ENCODE results near the gene HDHD3.
"Not testable (repeated sequence)": the region's sequence is repeated elsewhere in the genome, so short reads cannot be mapped to it uniquely, and the experiment has no call there.

Gene HDHD3

GRCh38 chr9:113386571-113387393 is 10.0 kb upstream of the HDHD3 start:
- TF ChIP-seq CTCF (IDR thresholded peaks at IDR 0.05; ENCODE audit: insufficient read depth, low read length, missing control alignments) = no peak
- H3K4me3 ChIP-seq (ENCODE audit: low read depth, low read length) = no peak overlapping the region
- CTCF ChIA-PET = interaction anchor here (0.7 to 1.7 kb wide), 3 partner anchors 12 to 16 kb away, joined by 3 to 6 read pairs (median 3); partner anchors contain the start of gene ALAD
- POLR2A ChIA-PET = no interaction called here
- no peak for DNase-seq (ENCODE audit: low read depth, low spot score)

- no peak for DNase-seq (ENCODE audit: low read depth, low spot score)
- CTCF ChIA-PET = no interaction called here
- POLR2A ChIA-PET = no interaction called here
- no peak for TF ChIP-seq CTCF (IDR thresholded peaks at IDR 0.05; ENCODE audit: insufficient read depth, low read length, missing control alignments)
- no peak overlapping the region for H3K4me3 ChIP-seq (ENCODE audit: low read depth, low read length)
Measured at GRCh38 chr9:113381909-113382411, 5.2 kb upstream of the HDHD3 start.

- POLR2A ChIA-PET; DNase-seq (ENCODE audit: low read depth, low spot score); H3K4me3 ChIP-seq (ENCODE audit: low read depth, low read length); CTCF ChIA-PET: not testable (repeated sequence)
Measured at GRCh38 chr9:113381441-113381840, 4.7 kb upstream of the HDHD3 start.

GRCh38 chr9:113380869-113381378 is 4.1 kb upstream of the HDHD3 start:
- H3K4me3 ChIP-seq (ENCODE audit: low read depth, low read length) = no peak overlapping the region
- ChIA-PET POLR2A (no interaction called here), CTCF (no interaction called here)
- no peak for DNase-seq (ENCODE audit: low read depth, low spot score)
- no peak for TF ChIP-seq CTCF (IDR thresholded peaks at IDR 0.05; ENCODE audit: insufficient read depth, low read length, missing control alignments)

GRCh38 chr9:113379829-113380210 is 3.0 kb upstream of the HDHD3 start:
- POLR2A ChIA-PET; CTCF ChIA-PET; DNase-seq (ENCODE audit: low read depth, low spot score); H3K4me3 ChIP-seq (ENCODE audit: low read depth, low read length): not testable (repeated sequence)

- H3K4me3 ChIP-seq (ENCODE audit: low read depth, low read length); DNase-seq (ENCODE audit: low read depth, low spot score); POLR2A ChIA-PET; CTCF ChIA-PET: not testable (repeated sequence)
Measured at GRCh38 chr9:113379094-113379828, 2.5 kb upstream of the HDHD3 start.

GRCh38 chr9:113375057-113376023 is 1.4 kb downstream of the HDHD3 start:
- H3K4me3 ChIP-seq (ENCODE audit: low read depth, low read length) = no peak overlapping the region
- ChIA-PET CTCF (interaction anchor here (0.6 to 2.0 kb wide), 2 partner anchors 26 to 335 kb away, joined by 3 to 11 read pairs; partner anchors contain the start of gene ALAD), POLR2A (no interaction called here)
- DNase-seq (ENCODE audit: low read depth, low spot score) = no peak
- TF ChIP-seq CTCF (IDR thresholded peaks at IDR 0.05; ENCODE audit: insufficient read depth, low read length, missing control alignments) = no peak

Measured in AG04449 (cell line).